Calu3 (cell line): ENCODE results near the gene SMU1. TPM values are rescaled to one million over a fixed set of nuclear protein-coding genes. Genes with fewer than 3 reads are reported as not detected.
A peak's percentile ranks its signal among the peaks of the same experiment; 100 is the strongest.

ENCODE experiments used
- BruUV-seq: library from RNA; stranded (reverse); fragments of 400-500 nt; replicated peaks from 2 replicates; lab custom pipeline; 2021; lab: Mats Ljungman, UMichigan
- CTCF ChIA-PET: fragments of 300-600 bp; sonication (Branson Sonifier 250); formaldehyde crosslinking; loops from one replicate; lab custom pipeline; 2022; ENCODE audit warnings: antibody characterized with exemption; lab: Charles Lee
- DNase-seq: peaks from one replicate; pipeline ENCODE4 v3.0.0; 2022
- H3K27ac Mint-ChIP-seq: one replicate; pipeline ENCODE4 v1.8.0; 2022; ENCODE audit warnings: mixed read lengths; ENCODE audit not compliant: unreplicated experiment
- H3K27me3 Mint-ChIP-seq: one replicate; pipeline ENCODE4 v1.8.0; 2022; ENCODE audit warnings: mixed read lengths; ENCODE audit not compliant: unreplicated experiment
- H3K36me3 Mint-ChIP-seq: one replicate; pipeline ENCODE4 v1.8.0; 2022; ENCODE audit warnings: mild to moderate bottlenecking, moderate library complexity, mixed read lengths; ENCODE audit not compliant: insufficient read depth, unreplicated experiment
- H3K4me1 Mint-ChIP-seq: one replicate; pipeline ENCODE4 v1.8.0; 2022; ENCODE audit warnings: mild to moderate bottlenecking, low read depth, mixed read lengths; ENCODE audit not compliant: unreplicated experiment
- H3K4me3 Mint-ChIP-seq: one replicate; pipeline ENCODE4 v1.8.0; 2022; ENCODE audit warnings: mild to moderate bottlenecking, low read depth, moderate library complexity, mixed read lengths; ENCODE audit not compliant: unreplicated experiment
- H3K9me3 Mint-ChIP-seq: one replicate; pipeline ENCODE4 v1.8.0; 2022; ENCODE audit warnings: low read depth, mixed read lengths; ENCODE audit not compliant: unreplicated experiment
- CTCF ChIP-seq: fragments of 200-600 bp; IDR thresholded peaks from one replicate; pipeline ENCODE4 v1.8.0; 2022; ENCODE audit warnings: antibody characterized with exemption; ENCODE audit not compliant: unreplicated experiment
- intact Hi-C: fragments of 100-400 bp; cut with micrococcal nuclease; formaldehyde crosslinking; loops from one replicate; pipeline ENCODE4 v1.10.0; 2022; ENCODE audit not compliant: unreplicated experiment
- total RNA-seq: library from RNA; stranded (reverse); gene quantifications from 2 replicates; pipeline ENCODE4 v1.2.3, GENCODE V29; 2022

Gene SMU1
- total RNA-seq, 1 experiment from 2014 or later: 12.3 TPM

- intact Hi-C loops: loop anchor here (1.0 to 5.0 kb wide), 2 partner anchors 81 to 144 kb away; no protein-coding TSS in a partner anchor
Observed at GRCh38 chr9:33081128-33081851, 4.8 kb upstream of the SMU1 start.

GRCh38 chr9:33080534-33080933 is 4.1 kb upstream of the SMU1 start:
- no peak overlapping the region for H3K27ac Mint-ChIP-seq
- peaks cover 15% of the 10 kb centered on the region for H3K36me3 Mint-ChIP-seq
- intact Hi-C loops: loop anchor here (5.0 kb wide), 1 partner anchor 82 kb away; no protein-coding TSS in a partner anchor

More at GRCh38 chr9:33081128-33081851, 4.8 kb upstream of the SMU1 start:
- BruUV-seq: no TSS peak
- Mint-ChIP-seq H3K27me3 (no peaks in the 10 kb centered on the region), H3K4me3 (no peak overlapping the region), H3K27ac (no peak overlapping the region), H3K4me1 (no peaks in the 10 kb centered on the region), H3K9me3 (no peaks in the 10 kb centered on the region), H3K36me3 (peaks cover 7% of the 10 kb centered on the region)
- CTCF ChIA-PET: no interaction called here
- DNase-seq: peak; percentile 36
- peak; percentile 39 for TF ChIP-seq CTCF

GRCh38 chr9:33068991-33069390 is 7.5 kb downstream of the SMU1 start:
- Mint-ChIP-seq H3K27ac (no peak overlapping the region), H3K36me3 (peaks cover 37% of the 10 kb centered on the region), H3K9me3 (no peaks in the 10 kb centered on the region), H3K27me3 (no peaks in the 10 kb centered on the region), H3K4me1 (no peaks in the 10 kb centered on the region), H3K4me3 (no peak overlapping the region)
- no TSS peak for BruUV-seq
- CTCF ChIA-PET: no interaction called here
- DNase-seq: no peak
- intact Hi-C loops: no loop called here
- TF ChIP-seq CTCF: no peak

More at GRCh38 chr9:33080534-33080933, 4.1 kb upstream of the SMU1 start:
- DNase-seq: no peak
- CTCF ChIA-PET: no interaction called here
- Mint-ChIP-seq H3K4me3 (no peak overlapping the region), H3K4me1 (peaks cover 2% of the 10 kb centered on the region), H3K27me3 (no peaks in the 10 kb centered on the region), H3K9me3 (no peaks in the 10 kb centered on the region)
- no peak for TF ChIP-seq CTCF
- BruUV-seq: no TSS peak

GRCh38 chr9:33065157-33066076 is 11.1 kb downstream of the SMU1 start:
- Mint-ChIP-seq H3K4me3 (no peak overlapping the region), H3K9me3 (no peaks in the 10 kb centered on the region), H3K27ac (no peak overlapping the region), H3K4me1 (no peaks in the 10 kb centered on the region), H3K27me3 (no peaks in the 10 kb centered on the region), H3K36me3 (peaks cover 22% of the 10 kb centered on the region)
- no TSS peak for BruUV-seq
- intact Hi-C loops: no loop called here
- no peak for DNase-seq
- CTCF ChIA-PET: no interaction called here
- TF ChIP-seq CTCF: no peak
